KMS-11 (cell line): ENCODE measurements around the gene C2orf92.

ENCODE experiments used
- H2AFZ ChIP-seq: fragments of 200-600 bp; sonication (generic); 2 replicates; pipeline ENCODE4 v1.6.1; 2016; ENCODE audit warnings: antibody characterized with exemption, mixed run types, low read depth
- H3K27ac ChIP-seq: fragments of 200-600 bp; sonication (generic); 2 replicates; pipeline ENCODE4 v1.6.1; 2016; ENCODE audit warnings: mild to moderate bottlenecking, mixed run types
- H3K27me3 ChIP-seq: fragments of 200-600 bp; sonication (generic); 2 replicates; pipeline ENCODE4 v1.6.1; 2017; ENCODE audit warnings: mild to moderate bottlenecking, low read depth, mixed run types, moderate library complexity; ENCODE audit not compliant: insufficient read depth
- H3K36me3 ChIP-seq: fragments of 200-600 bp; sonication (generic); 2 replicates; pipeline ENCODE4 v1.6.1; 2017; ENCODE audit warnings: mild to moderate bottlenecking, mixed run types; ENCODE audit not compliant: insufficient read depth
- H3K4me1 ChIP-seq: fragments of 200-600 bp; sonication (generic); 2 replicates; pipeline ENCODE4 v1.6.1; 2016; ENCODE audit warnings: mild to moderate bottlenecking, low read depth, mixed run types; ENCODE audit not compliant: poor library complexity, severe bottlenecking
- H3K4me2 ChIP-seq: fragments of 200-600 bp; sonication (generic); 2 replicates; pipeline ENCODE4 v1.7.0; 2016; ENCODE audit warnings: mild to moderate bottlenecking, mixed run types
- H3K4me3 ChIP-seq: fragments of 200-600 bp; sonication (generic); IDR thresholded peaks from 2 replicates; pipeline ENCODE4 v1.6.1; 2017; ENCODE audit warnings: low read depth, low read length, mixed read lengths; ENCODE audit not compliant: insufficient read depth
- H3K79me2 ChIP-seq: fragments of 200-600 bp; sonication (generic); 2 replicates; pipeline ENCODE4 v1.6.1; 2016; ENCODE audit warnings: low read depth, mixed run types; ENCODE audit not compliant: insufficient read depth
- H3K9ac ChIP-seq: fragments of 200-600 bp; sonication (generic); 2 replicates; pipeline ENCODE4 v1.6.1; 2016; ENCODE audit warnings: mild to moderate bottlenecking, mixed run types
- H4K20me1 ChIP-seq: fragments of 200-600 bp; sonication (generic); 2 replicates; pipeline ENCODE4 v1.6.1; 2016; ENCODE audit warnings: mild to moderate bottlenecking, mixed run types; ENCODE audit not compliant: insufficient read depth
- TF ChIP-seq, protein P1 (sequence below): fragments of 200-600 bp; sonication (generic); conservative IDR thresholded peaks from 2 replicates; pipeline ENCODE4 v1.6.1; 2017; ENCODE audit warnings: low read depth, mild to moderate bottlenecking, antibody characterized with exemption, low read length, moderate library complexity, mixed read lengths

The C2orf92 gene

DNA sequence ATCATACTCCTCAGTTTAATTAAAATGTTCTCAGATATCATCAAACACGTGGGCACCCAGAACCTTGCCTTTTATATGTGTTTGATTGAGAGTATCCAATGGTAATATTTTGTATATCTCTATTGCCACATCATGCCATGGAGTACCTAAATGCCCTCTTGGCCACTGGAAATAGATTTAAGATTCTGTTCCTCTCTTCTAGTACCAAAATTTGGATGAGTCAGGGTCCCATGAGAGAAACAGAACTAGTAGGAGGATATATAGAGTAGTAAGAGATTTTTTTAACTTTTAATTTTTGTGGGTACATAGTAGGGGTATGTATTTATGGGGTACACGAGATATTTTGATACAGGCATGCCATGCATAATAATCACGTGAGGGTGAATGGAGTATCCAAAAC is 34.2 kb downstream of the C2orf92 start:
- H3K4me1 ChIP-seq: no peaks in the 10 kb centered on the region
- no peak overlapping the region for H3K4me3 ChIP-seq
- no peak overlapping the region for H3K9ac ChIP-seq
- H3K79me2 ChIP-seq: no peaks in the 10 kb centered on the region
- no peaks in the 10 kb centered on the region for H3K27me3 ChIP-seq
- H3K4me2 ChIP-seq: no peak overlapping the region
- H4K20me1 ChIP-seq: no peaks in the 10 kb centered on the region
- H3K27ac ChIP-seq: no peak overlapping the region
- no peaks in the 10 kb centered on the region for H3K36me3 ChIP-seq
- TF ChIP-seq, protein P1, sequence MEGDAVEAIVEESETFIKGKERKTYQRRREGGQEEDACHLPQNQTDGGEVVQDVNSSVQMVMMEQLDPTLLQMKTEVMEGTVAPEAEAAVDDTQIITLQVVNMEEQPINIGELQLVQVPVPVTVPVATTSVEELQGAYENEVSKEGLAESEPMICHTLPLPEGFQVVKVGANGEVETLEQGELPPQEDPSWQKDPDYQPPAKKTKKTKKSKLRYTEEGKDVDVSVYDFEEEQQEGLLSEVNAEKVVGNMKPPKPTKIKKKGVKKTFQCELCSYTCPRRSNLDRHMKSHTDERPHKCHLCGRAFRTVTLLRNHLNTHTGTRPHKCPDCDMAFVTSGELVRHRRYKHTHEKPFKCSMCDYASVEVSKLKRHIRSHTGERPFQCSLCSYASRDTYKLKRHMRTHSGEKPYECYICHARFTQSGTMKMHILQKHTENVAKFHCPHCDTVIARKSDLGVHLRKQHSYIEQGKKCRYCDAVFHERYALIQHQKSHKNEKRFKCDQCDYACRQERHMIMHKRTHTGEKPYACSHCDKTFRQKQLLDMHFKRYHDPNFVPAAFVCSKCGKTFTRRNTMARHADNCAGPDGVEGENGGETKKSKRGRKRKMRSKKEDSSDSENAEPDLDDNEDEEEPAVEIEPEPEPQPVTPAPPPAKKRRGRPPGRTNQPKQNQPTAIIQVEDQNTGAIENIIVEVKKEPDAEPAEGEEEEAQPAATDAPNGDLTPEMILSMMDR: no peak
- no peak overlapping the region for H2AFZ ChIP-seq

DNA sequence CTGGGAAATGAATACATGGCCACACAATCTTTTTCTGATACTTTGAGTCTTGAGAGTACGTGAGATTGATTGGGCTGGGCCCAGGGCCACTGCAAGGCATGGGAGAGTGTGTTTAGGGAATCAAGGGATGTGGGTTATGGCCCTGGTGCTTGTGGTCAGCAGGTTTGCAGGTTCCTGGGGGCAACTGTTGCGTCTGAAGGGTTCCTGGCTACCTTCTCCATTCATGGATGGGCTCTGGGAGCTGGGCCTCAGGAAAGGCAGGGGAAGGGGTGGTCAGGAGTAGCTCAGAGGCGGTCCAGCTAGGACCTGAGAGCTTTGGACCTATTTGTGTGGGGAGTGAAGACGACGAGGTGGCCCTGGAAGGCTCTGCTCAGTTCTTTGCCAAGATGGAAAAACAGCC is 35.5 kb downstream of the C2orf92 start:
- H3K27me3 ChIP-seq: no peaks in the 10 kb centered on the region
- no peak overlapping the region for H3K9ac ChIP-seq
- no peak overlapping the region for H3K4me3 ChIP-seq
- no peaks in the 10 kb centered on the region for H3K4me1 ChIP-seq
- no peaks in the 10 kb centered on the region for H4K20me1 ChIP-seq
- H3K36me3 ChIP-seq: no peaks in the 10 kb centered on the region
- TF ChIP-seq, protein P1: no peak
- no peak overlapping the region for H3K4me2 ChIP-seq
- no peak overlapping the region for H3K27ac ChIP-seq
- no peaks in the 10 kb centered on the region for H3K79me2 ChIP-seq
- H2AFZ ChIP-seq: no peak overlapping the region

DNA sequence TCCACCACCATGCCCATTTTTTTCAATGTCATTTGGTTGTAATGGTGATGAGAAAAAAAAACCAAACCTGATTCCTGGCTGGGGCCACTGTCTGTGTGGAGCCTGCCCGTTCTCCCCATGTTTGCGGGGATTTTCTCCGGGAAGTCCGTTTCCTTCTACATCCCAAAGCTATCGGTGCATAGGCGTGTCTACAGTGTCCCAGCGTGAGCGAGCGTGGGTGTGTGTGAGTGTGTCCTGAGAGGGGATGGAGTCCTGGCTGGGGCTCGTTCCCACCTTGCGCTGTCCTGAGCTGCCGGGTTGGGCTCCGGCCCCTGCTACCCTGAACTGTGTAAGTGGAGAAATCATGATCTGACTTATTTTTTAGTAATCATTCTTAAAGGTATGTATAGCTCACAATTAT is 36.6 kb downstream of the C2orf92 start:
- TF ChIP-seq, protein P1: no peak
- Histone ChIP-seq H3K27ac (no peak overlapping the region), H3K4me1 (no peaks in the 10 kb centered on the region), H3K36me3 (no peaks in the 10 kb centered on the region), H3K4me3 (no peak overlapping the region), H3K27me3 (no peaks in the 10 kb centered on the region), H3K4me2 (no peak overlapping the region), H3K9ac (no peak overlapping the region), H2AFZ (no peak overlapping the region), H3K79me2 (no peaks in the 10 kb centered on the region), H4K20me1 (no peaks in the 10 kb centered on the region)

DNA sequence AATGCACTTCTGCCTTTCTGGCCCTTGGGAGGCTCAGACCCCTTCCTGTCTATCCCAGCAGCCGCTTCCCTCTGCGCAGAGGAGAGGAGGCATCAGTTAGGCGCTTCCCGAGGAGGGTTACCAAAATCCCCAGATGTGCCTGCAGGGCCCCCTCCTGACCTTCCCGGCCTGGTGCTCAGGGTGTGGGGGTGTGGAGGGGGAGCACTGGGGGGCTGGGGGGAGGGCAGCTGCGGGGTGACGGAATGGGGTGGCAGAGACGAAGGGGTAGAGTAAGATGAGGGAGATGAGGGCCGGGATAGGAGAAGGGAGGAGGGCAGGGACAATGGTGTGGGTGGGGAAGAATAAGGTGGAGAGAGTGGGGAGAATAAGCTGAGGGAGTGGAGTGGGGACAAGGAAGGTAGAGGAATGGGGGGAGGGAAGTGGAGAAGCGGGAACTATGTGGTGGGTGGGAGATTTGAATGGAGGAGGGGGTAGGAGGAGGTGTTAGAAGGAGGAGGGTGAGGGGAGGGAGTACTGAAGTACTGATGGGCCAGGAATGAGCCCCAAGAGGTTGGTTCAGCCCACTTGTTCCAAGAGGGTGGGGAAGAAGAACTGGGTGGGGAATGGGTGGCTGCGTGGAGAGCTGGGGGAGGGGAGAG is 37.3 kb downstream of the C2orf92 start:
- TF ChIP-seq, protein P1: no peak
- Histone ChIP-seq H3K36me3 (no peaks in the 10 kb centered on the region), H3K27me3 (no peaks in the 10 kb centered on the region), H3K4me1 (no peaks in the 10 kb centered on the region), H2AFZ (no peak overlapping the region), H3K79me2 (no peaks in the 10 kb centered on the region), H3K27ac (no peak overlapping the region), H4K20me1 (no peaks in the 10 kb centered on the region), H3K9ac (no peak overlapping the region), H3K4me2 (no peak overlapping the region), H3K4me3 (no peak overlapping the region)
